Esophagus squamous epithelium (tissue), 4 donors: ENCODE data around the gene ELMO1.

ENCODE experiments used
- CTCF ChIP-seq, 6 experiments: fragments of 450-650 bp in 4 of 6; fragments of 200-600 bp in 2 of 6; sonication (generic) in 2 of 6; IDR thresholded peaks; one replicate each; pipeline ENCODE4 v1.5.1; 2016 to 2019; ENCODE audit warnings: antibody characterized with exemption in 6 of 6, mild to moderate bottlenecking in 4 of 6, moderate library complexity in 4 of 6
- POLR2A ChIP-seq, 4 donors: fragments of 450-650 bp; IDR thresholded peaks; one replicate each; pipeline ENCODE4 v1.6.1; 2017; ENCODE audit warnings: antibody characterized with exemption in 4 of 4, mild to moderate bottlenecking in 4 of 4, moderate library complexity in 3 of 4

- TF ChIP-seq CTCF (IDR thresholded peaks at IDR 0.05), result no peak
- TF ChIP-seq POLR2A (IDR thresholded peaks at IDR 0.05), result no peak
These were observed 164.9 kb downstream of the ELMO1 start for GRCh38 chr7:37283716-37284115.
